ENCODE results near the gene MCM7.

GRCh38 chr7:100077205-100077604, 24.0 kb downstream of the MCM7 start:
- TF ChIP-seq CTCF (IDR thresholded peaks at IDR 0.05): no peak
- TF ChIP-seq POLR2A (IDR thresholded peaks at IDR 0.05): no peak

Measured in sigmoid colon (tissue), 3 donors.